ENCODE data around the gene SND1.

The SND1 gene

GRCh38 chr7:127828843-127829500 lies 177.0 kb downstream of the SND1 start:
- no peaks in the 10 kb centered on the region for H3K27me3 ChIP-seq (replicated peaks; ENCODE audit: insufficient read depth, low read length)
- peaks cover 8% of the 10 kb centered on the region for H3K4me1 ChIP-seq (ENCODE audit: low read length)
- H3K79me2 ChIP-seq (ENCODE audit: low read length): peaks cover 96% of the 10 kb centered on the region
- H3K9ac ChIP-seq (ENCODE audit: low read length): no peak overlapping the region
- no peak overlapping the region for H3K27ac ChIP-seq (ENCODE audit: low read length)
- no peaks in the 10 kb centered on the region; the same call in 1 of the 2 replicates for H3F3A ChIP-seq (ENCODE audit: insufficient read depth, low read length)
- no peaks in the 10 kb centered on the region for H3K9me2 ChIP-seq (replicated peaks; ENCODE audit: insufficient read depth, low read length)
- peaks cover 8% of the 10 kb centered on the region; the same call in 1 of the 2 replicates for H4K20me1 ChIP-seq (ENCODE audit: insufficient read depth, low read length)
- no peak overlapping the region for H3K4me3 ChIP-seq (ENCODE audit: low read length)
- 0 out of 2 replicates have a peak, but pooled peaks cover 8% of the 10 kb centered on the region for H3K36me3 ChIP-seq (replicated peaks; ENCODE audit: insufficient read depth, low read length)
- no peak overlapping the region for H2AFZ ChIP-seq (ENCODE audit: low read length)
- H3K9me3 ChIP-seq (replicated peaks; ENCODE audit: insufficient read depth, low read length): no peaks in the 10 kb centered on the region
- no peak overlapping the region for H3K4me2 ChIP-seq (ENCODE audit: low read depth, low read length)
- TF ChIP-seq CTCF (IDR thresholded peaks at IDR 0.05; ENCODE audit: low read length) (no peak), EZH2phosphoT487 (IDR thresholded peaks at IDR 0.05; ENCODE audit: low read length) (no peak), EZH2 (optimal IDR thresholded peaks at IDR 0.05; ENCODE audit: low read depth, low read length) (no peak)
- no peak for DNase-seq

GRCh38 chr7:127831318-127832219 lies 179.6 kb downstream of the SND1 start:
- H3K79me2 ChIP-seq (ENCODE audit: low read length): peaks cover 96% of the 10 kb centered on the region
- no peak for DNase-seq

GRCh38 chr7:127832592-127832991 lies 180.6 kb downstream of the SND1 start:
- Histone ChIP-seq H3K4me1 (ENCODE audit: low read length) (peaks cover 8% of the 10 kb centered on the region), H3K9me2 (replicated peaks; ENCODE audit: insufficient read depth, low read length) (no peaks in the 10 kb centered on the region), H3F3A (ENCODE audit: insufficient read depth, low read length) (no peaks in the 10 kb centered on the region; the same call in 1 of the 2 replicates), H2AFZ (ENCODE audit: low read length) (no peak overlapping the region), H3K9me3 (replicated peaks; ENCODE audit: insufficient read depth, low read length) (no peaks in the 10 kb centered on the region), H3K27ac (ENCODE audit: low read length) (no peak overlapping the region), H3K27me3 (replicated peaks; ENCODE audit: insufficient read depth, low read length) (no peaks in the 10 kb centered on the region), H3K79me2 (ENCODE audit: low read length) (peaks cover 92% of the 10 kb centered on the region), H3K9ac (ENCODE audit: low read length) (no peak overlapping the region), H4K20me1 (ENCODE audit: insufficient read depth, low read length) (peaks cover 8% of the 10 kb centered on the region; the same call in 1 of the 2 replicates), H3K4me3 (ENCODE audit: low read length) (no peak overlapping the region), H3K36me3 (replicated peaks; ENCODE audit: insufficient read depth, low read length) (peaks cover 8% of the 10 kb centered on the region), H3K4me2 (ENCODE audit: low read depth, low read length) (no peak overlapping the region)
- no peak for TF ChIP-seq CTCF (IDR thresholded peaks at IDR 0.05; ENCODE audit: low read length)
- TF ChIP-seq EZH2 (optimal IDR thresholded peaks at IDR 0.05; ENCODE audit: low read depth, low read length): no peak
- TF ChIP-seq EZH2phosphoT487 (IDR thresholded peaks at IDR 0.05; ENCODE audit: low read length): no peak
- DNase-seq: no peak

More at GRCh38 chr7:127831318-127832219, 179.6 kb downstream of the SND1 start:
- H3F3A ChIP-seq (ENCODE audit: insufficient read depth, low read length): no peaks in the 10 kb centered on the region; the same call in 1 of the 2 replicates
- no peak overlapping the region for H3K27ac ChIP-seq (ENCODE audit: low read length)
- H4K20me1 ChIP-seq (ENCODE audit: insufficient read depth, low read length): peaks cover 8% of the 10 kb centered on the region; the same call in 1 of the 2 replicates
- no peak overlapping the region for H2AFZ ChIP-seq (ENCODE audit: low read length)
- no peak overlapping the region for H3K4me2 ChIP-seq (ENCODE audit: low read depth, low read length)
- no peaks in the 10 kb centered on the region for H3K9me2 ChIP-seq (replicated peaks; ENCODE audit: insufficient read depth, low read length)
- peaks cover 8% of the 10 kb centered on the region; the same call in 1 of the 2 replicates for H3K36me3 ChIP-seq (replicated peaks; ENCODE audit: insufficient read depth, low read length)
- H3K9me3 ChIP-seq (replicated peaks; ENCODE audit: insufficient read depth, low read length): no peaks in the 10 kb centered on the region
- H3K9ac ChIP-seq (ENCODE audit: low read length): no peak overlapping the region
- no peak overlapping the region for H3K4me3 ChIP-seq (ENCODE audit: low read length)
- no peaks in the 10 kb centered on the region for H3K27me3 ChIP-seq (replicated peaks; ENCODE audit: insufficient read depth, low read length)
- TF ChIP-seq EZH2 (optimal IDR thresholded peaks at IDR 0.05; ENCODE audit: low read depth, low read length) (no peak), CTCF (IDR thresholded peaks at IDR 0.05; ENCODE audit: low read length) (no peak), EZH2phosphoT487 (IDR thresholded peaks at IDR 0.05; ENCODE audit: low read length) (no peak)
- H3K4me1 ChIP-seq (ENCODE audit: low read length): peaks cover 8% of the 10 kb centered on the region

All from MM.1S (cell line).